NCI-H1436 (cell line): ENCODE results near the gene FAAH2.
"Not testable (repeated sequence)": the region's sequence is repeated elsewhere in the genome, so short reads cannot be mapped to it uniquely, and the experiment has no call there.

ENCODE experiments used
- DNase-seq: peaks from one replicate; lab custom pipeline; 2025; lab: John Stamatoyannopoulos, UW

Gene FAAH2

DNA sequence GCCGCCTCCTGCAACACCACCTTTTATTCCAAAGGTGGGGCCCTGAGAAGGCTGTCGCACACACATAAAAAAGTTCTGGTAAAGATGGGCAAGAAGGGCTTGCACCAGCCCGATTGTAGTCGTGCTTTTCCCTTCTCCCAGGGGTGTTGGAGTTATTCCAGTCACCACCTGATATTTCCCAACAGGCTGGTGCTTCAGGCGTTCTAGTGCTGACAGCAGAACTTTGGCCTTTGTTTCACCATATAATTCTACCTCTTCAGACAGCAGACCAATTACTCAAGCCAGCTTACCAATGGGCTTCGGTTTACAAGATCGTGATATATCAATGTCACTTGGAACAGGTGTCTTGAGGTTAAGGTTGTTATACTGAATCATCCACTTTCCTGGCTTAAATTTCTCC, 107.7 kb downstream of the FAAH2 start:
- not testable (repeated sequence) for DNase-seq

DNA sequence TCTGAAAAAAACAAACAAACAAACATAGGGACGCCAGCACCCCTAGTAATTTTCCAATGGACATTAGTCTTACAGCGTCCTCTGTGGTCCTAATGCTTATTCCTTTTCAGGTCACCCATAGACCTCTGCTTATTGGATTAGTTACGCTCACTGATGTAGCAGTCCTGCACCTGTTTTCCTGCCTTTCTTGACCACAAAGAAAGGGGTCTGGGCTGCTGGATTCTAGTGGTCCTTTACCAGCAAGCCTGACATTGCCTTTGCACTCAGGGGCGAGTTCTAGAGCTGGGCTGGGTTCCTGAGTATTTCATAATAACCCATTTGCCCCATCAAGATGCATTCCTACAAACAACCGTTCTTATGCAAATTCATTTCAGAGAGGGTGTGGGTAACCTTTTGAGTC, 116.7 kb downstream of the FAAH2 start:
- not testable (repeated sequence) for DNase-seq

DNA sequence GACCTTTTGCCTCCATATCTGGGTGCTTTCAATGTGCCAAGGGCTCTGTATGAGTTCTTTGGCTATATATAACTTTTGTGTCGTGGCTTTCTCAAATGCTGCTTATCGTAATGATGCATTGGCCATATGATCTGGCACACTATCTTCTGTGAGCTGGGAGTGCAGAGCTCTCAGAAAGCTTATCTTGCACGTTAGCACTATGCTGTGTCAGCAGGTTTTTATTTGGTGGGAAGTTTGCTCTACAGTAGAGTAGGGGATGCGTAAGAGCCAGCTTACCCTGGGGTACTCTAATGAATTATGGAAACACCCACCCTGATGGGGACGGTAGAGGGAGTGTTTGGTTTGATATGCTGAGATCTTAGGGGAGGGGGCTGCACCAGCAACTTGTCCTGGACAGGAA, 119.6 kb downstream of the FAAH2 start:
- DNase-seq, result no peak

DNA sequence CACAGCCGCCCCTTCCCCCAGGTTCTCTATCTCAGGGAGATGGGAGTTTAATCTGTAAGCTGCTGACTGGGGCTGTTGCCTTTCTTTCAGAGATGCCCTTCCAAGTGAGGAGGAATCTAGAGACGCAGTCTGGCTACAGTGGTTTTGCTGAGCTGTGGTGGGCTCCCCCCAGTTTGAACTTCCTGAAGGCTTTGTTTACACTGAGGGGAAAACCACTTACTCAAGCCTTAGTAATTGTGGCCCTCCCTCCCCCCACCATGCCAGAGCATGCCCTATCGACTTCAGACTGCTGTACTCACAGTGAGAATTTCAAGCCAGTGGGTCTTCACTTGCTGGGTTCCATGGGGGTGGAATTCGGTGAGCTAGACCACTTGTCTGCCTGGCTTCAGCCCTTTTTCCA, 131.3 kb downstream of the FAAH2 start:
- no peak for DNase-seq

DNA sequence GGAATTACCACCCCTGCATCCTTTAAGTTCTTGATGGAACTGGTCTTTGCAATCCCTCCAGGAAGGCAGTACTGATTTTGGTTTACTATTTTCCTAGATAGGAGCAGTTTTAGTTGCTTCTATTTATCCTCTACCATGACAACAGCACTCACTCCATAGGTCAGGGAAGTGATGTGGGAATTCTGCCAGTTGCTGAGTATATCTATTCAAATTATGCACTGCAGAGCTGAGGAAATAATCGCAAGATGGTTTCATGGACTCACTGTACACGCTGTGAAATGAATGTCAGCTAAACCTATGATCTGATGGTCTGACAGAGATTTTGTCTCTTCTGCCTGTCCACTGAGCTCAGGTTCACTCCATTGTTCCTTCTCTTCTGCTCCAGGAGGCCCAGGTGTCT, 135.8 kb downstream of the FAAH2 start:
- DNase-seq, result no peak

DNA sequence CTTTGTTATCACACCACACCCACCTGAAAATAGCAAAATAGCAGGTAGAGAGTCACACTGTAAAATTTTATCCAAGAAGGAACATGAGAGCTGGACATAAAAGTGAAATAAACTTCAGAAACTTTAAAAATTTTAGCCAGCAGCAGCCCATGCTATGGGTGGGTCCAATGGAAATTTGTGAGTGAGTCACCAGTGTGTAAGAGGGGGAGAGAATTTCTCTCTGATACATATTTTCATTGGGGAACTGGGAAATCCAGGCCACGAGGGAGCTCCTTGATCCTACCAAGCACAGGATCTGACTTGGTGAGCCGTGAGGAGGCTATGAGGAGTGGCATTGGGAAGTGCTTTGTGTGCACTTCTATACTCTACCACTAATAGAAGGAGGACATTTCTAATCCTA, 136.3 kb downstream of the FAAH2 start:
- DNase-seq, result no peak

DNA sequence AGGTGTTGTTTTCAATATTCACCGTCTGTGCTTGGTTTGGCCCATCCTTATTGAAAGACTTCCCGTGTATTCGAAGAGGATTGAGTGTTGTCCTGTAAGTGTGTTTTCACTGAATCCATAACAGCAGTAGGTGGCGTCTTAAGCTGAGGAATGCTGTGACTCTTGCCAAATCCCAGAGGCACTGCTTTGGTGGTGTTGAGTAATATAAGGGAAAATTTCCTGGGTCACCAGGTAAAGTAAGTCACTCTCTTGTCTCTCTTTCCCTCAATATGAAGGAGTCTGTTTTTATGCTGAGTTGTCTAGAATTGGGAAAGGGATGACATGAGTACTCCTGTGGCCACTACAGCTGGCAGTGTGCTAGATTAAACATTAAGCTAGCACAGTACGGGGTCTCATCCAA, 158.6 kb downstream of the FAAH2 start:
- no peak for DNase-seq

DNA sequence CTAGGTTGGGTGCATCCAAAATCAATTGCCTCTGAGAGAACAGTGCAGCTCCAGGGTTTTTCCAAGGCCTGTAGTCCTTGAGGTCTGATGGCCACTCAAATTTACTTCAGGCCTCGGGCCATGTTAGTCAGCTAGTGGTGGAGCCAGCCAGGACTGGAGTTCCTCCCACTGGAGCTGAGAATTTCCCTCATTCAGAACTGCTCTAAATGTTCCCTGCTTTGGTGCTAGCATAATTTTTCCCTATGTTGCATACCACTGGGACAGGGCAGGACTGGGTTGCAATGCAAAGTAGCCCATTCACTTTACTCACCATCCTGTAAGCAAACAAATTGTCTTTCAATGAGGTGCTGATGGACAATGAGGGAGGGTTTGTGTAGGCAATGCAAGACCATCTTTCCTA, 159.3 kb downstream of the FAAH2 start:
- DNase-seq, result no peak

DNA sequence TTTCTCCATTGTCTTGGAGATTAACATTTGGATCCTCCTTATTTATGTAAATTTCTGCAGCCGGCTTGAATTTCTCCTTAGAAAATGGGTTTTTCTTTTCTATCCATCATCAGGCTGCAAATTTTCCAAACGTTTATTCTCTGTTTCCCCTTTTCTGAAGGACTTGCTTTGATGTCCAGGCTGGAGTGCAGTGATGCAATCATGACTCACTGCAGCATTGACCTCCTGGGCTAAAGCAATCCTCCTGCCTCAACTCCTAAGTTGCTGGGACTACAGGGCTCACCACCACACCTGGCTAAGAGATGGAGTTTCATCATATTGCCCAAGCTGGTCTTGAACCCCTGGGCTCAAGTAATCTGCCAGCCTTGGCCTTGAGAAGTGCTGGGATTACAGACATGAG, 161.3 kb downstream of the FAAH2 start:
- no peak for DNase-seq

DNA sequence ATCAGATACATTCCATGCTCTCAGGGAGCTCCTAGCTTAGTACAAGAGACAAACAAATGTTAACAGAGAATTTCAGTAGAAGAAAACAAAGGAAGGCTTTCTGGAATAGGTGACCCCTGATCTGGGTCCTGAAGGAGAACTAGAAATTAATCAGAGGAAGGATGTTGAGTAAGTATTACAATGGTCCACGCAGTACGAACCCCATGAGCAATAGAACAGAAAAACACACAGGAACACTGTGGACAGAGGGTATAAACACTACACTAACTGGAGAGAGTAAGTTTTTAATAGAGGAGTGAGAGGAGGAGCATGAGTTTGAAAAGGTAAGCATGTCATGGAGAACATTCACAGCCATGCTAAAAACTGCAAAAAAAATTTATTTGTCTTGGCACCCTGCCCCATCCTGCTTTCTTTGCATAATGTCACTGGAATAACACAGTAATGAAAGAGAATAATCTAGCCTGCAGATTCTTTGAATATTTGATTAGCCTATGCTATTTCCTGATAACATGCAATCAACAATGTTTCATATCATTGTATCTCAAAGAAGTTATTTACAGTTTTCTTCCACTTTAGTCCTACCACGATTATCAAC, 165.0 kb downstream of the FAAH2 start:
- no peak for DNase-seq

DNA sequence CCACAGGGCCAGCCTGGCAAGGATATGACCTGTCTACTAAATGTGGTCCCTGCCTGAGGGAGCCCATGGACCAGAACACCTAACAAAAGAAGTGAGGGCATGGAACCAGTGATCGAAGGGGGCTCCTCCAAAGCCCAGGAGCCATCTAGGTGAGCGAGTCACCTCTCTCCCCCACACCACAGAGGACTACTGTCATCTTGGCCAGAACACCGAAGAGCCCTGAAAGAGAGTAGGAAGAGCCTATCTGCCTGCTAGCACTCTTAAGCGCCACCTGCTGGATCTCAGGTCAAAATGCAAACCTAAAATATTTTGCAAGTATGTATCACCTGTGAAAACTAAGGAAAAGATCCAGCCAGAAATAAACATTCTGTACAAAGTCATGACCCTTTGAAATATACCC, 167.4 kb downstream of the FAAH2 start:
- no peak for DNase-seq

DNA sequence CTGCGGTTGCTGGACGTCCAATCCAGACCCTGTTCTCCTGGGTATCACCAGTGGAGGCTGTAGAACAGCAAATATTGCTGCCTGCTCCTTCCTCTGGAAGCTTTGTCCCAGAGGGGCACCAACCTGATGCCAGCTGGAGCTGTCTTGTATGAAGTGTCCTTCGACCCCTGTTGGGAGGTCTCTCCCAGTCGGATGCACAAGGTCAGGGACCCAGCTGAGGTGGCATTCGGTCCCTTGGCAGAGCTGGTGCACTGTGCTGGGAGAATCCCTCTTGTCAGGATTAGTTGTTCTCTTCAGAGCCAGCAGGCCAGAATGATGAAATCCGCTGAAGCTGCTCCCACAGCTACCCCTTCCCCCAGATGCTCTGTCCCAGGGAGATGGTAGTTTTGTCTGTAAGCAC, 195.0 kb downstream of the FAAH2 start:
- no peak for DNase-seq

DNA sequence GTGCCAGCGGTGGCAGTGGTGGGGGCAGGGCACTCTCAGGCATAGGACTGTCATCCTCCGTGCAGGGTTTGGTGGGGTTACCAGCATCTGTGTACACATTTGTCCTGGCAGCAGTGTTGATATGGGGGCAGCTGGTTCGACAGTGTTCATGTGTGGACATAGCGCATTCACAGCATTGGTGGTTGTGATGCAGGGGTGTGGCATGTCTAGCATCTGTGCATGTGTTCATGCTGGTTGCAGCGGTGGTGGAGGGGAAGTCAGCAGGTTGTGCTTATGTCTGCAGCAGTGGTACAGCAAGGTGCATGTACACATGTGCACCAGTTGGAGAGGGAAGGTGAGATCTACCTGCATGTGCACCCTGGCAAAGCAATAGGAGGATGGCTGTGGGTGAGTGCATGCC, 230.0 kb downstream of the FAAH2 start:
- no peak for DNase-seq

DNA sequence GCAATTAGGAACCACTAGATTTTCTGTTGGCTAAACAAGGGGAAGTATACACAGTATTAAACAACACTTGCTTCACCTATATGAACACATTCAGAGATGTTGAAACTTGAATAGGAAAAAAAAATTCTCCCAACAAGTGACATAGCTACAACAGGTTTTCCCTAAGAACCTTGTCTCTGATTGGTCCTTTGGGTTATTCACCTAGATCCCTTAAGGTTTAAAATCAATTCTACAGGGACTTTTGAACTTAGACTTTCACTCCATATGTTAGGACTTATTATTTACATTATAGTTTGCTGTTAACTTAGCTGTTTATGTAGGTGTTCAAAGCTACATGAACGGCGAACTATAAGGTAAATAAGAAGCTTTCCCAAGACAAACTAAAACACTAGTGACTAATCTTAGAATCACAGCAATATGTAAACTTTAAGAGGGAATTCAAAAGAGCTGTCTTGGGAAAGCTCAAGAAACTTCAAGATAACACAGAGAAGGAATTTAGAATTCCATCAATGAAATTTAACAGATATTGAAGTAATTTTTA, 233.1 kb downstream of the FAAH2 start:
- no peak for DNase-seq

DNA sequence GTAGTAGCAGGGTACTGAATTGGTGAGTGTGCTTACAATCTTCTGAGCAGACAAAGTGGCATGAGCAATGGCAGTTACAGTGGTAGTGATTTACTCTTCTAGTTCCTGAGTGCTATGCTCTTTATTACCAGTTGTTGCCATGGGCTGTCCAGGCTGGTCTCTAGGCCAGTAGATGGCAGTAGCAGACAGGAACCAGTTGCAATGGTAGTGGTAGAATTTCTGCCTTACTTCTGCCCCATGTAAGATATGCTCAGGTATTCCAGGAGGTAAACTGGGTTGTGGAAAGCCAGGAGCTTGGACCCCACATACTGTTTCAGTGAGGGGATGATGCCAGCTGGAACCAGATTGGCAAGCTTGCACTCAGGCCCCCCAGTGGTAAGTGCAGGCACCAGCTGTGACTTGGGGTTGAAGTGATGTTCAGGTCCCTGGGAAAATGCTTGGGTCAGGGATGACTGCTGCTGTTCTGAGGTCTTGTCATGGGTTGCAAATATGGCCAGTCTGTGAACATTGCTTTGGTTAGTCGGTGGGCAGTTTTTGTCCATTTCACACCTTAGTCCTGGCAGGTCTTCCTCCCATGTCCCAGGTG, 242.3 kb downstream of the FAAH2 start:
- no peak for DNase-seq
